ENCODE measurements around the gene RORB. TPM values are rescaled to one million over a fixed set of nuclear protein-coding genes. Genes with fewer than 3 reads are reported as not detected.

Gene RORB
- total and polyA plus RNA-seq, 4 donors: 0.01 to 0.05 TPM; not detected in 2

DNA sequence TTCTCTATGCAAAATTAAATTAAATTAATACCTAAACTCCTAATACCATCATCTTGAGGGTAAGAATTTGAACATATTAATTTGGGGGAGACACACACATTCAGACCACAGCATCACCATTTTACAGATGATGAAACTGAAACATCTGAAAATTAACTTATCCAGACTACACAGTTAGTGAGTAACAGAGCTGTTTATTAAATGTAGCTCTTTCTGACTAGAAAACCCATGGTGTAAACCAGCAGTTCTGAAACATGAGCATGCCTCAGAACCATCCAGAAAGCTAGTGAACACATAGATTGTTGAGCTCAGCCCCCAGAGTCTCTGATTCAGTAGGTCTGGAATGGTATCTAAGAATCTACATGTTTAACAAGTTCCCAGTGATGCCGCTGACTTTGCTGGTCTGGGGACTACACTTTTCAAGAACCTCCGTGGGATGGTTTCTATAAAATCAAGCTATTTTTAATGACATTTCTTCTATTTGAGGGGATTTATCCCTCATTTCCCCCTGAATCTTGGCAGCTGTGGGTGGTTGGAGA lies 113.5 kb downstream of the RORB start (continued):
- TF ChIP-seq, protein P1, sequence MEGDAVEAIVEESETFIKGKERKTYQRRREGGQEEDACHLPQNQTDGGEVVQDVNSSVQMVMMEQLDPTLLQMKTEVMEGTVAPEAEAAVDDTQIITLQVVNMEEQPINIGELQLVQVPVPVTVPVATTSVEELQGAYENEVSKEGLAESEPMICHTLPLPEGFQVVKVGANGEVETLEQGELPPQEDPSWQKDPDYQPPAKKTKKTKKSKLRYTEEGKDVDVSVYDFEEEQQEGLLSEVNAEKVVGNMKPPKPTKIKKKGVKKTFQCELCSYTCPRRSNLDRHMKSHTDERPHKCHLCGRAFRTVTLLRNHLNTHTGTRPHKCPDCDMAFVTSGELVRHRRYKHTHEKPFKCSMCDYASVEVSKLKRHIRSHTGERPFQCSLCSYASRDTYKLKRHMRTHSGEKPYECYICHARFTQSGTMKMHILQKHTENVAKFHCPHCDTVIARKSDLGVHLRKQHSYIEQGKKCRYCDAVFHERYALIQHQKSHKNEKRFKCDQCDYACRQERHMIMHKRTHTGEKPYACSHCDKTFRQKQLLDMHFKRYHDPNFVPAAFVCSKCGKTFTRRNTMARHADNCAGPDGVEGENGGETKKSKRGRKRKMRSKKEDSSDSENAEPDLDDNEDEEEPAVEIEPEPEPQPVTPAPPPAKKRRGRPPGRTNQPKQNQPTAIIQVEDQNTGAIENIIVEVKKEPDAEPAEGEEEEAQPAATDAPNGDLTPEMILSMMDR (IDR thresholded peaks at IDR 0.05; ENCODE audit: low read depth, low read length, missing input control): no peak
- no peak for TF ChIP-seq SP1 (IDR thresholded peaks at IDR 0.05)
- TF ChIP-seq EGR1 (IDR thresholded peaks at IDR 0.05; ENCODE audit: low read depth in 2 of 2): no peak
- no peak for TF ChIP-seq FOXA2 (IDR thresholded peaks at IDR 0.05)
- no peak for TF ChIP-seq RAD21 (IDR thresholded peaks at IDR 0.05)
- no peak for TF ChIP-seq HNF4G (IDR thresholded peaks at IDR 0.05)
- no peak for TF ChIP-seq HNF4A (conservative IDR thresholded peaks at IDR 0.05)
- no peak for TF ChIP-seq YY1 (IDR thresholded peaks at IDR 0.05)
- no peak for TF ChIP-seq JUND (IDR thresholded peaks at IDR 0.05)
- TF ChIP-seq, protein P2, sequence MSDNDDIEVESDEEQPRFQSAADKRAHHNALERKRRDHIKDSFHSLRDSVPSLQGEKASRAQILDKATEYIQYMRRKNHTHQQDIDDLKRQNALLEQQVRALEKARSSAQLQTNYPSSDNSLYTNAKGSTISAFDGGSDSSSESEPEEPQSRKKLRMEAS (IDR thresholded peaks at IDR 0.05): no peak
- no peak for TF ChIP-seq GABPA (IDR thresholded peaks at IDR 0.05 in 1 of 2, conservative IDR thresholded peaks at IDR 0.05 in 1 of 2)

DNA sequence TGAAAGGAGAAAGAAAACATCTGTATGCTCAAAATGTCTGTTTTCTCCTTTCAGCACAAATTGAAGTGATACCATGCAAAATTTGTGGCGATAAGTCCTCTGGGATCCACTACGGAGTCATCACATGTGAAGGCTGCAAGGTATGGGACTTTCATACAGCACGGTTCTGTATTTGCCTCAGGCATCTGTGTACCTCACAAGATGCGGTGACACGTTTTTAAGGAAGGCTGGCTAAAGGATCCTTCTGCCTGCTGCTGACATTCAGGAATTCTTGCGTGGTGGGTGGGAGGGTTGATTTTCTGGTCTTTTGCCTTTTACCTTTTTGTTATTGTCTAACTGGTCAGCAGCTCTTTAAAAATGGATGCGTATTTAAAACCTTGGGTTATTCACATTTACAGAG lies 133.1 kb downstream of the RORB start:
- DNase-seq (ENCODE audit: low spot score): no peak
- Histone ChIP-seq H3K27ac (ENCODE audit: low read depth in 1 of 2, low read length in 2 of 2) (no peak overlapping the region), H3K36me3 (ENCODE audit: control insufficient read depth in 4 of 4, insufficient read depth in 3 of 4, low read depth in 1 of 4, low read length in 3 of 4) (no peaks in the 10 kb centered on the region), H3K4me1 (ENCODE audit: control insufficient read depth in 4 of 4, insufficient read depth in 4 of 4, low read length in 3 of 4) (no peaks in the 10 kb centered on the region), H3K27me3 (ENCODE audit: control insufficient read depth in 4 of 4, insufficient read depth in 4 of 4, low read length in 3 of 4) (no peaks in the 10 kb centered on the region), H3K4me3 (ENCODE audit: low read depth in 1 of 3, low read length in 3 of 3) (no peak overlapping the region), H3K9ac (ENCODE audit: low read depth in 1 of 2, low read length in 2 of 2) (no peak overlapping the region), H3K9me3 (ENCODE audit: control insufficient read depth in 4 of 4, low read length in 3 of 4) (no peaks in the 10 kb centered on the region)
- TF ChIP-seq RAD21 (IDR thresholded peaks at IDR 0.05) (no peak), FOXA1 (IDR thresholded peaks at IDR 0.05) (no peak), JUND (IDR thresholded peaks at IDR 0.05) (no peak), NR2F2 (IDR thresholded peaks at IDR 0.05) (no peak), HNF4A (conservative IDR thresholded peaks at IDR 0.05) (no peak), EGR1 (IDR thresholded peaks at IDR 0.05; ENCODE audit: low read depth in 2 of 2) (no peak), RXRA (IDR thresholded peaks at IDR 0.05) (no peak)
- 62% methylated on average over 7 of the region's 7 CpGs for WGBS

DNA sequence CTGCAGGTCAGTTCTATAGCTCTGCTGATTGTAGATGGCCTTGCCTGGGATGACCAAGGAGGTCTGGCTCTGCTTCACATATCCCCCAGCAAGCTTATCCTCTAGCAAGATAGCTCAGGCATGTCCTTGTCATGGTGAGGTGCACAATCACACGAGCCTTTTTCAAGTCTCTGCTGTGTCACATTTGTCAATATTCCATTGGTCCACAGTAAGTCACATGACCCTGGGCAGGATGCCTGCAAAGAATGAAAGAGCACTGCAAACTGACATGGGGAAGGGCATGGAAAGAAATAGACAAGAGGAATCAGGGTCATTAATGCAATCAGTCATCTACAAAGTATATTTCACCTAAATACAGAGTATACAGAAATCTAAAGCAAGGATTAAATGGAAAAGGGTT lies 142.0 kb downstream of the RORB start:
- Histone ChIP-seq H3K9ac (ENCODE audit: low read depth in 1 of 2, low read length in 2 of 2) (no peak overlapping the region), H3K4me1 (ENCODE audit: control insufficient read depth in 4 of 4, insufficient read depth in 4 of 4, low read length in 3 of 4) (no peaks in the 10 kb centered on the region), H3K4me3 (ENCODE audit: low read depth in 1 of 3, low read length in 3 of 3) (no peak overlapping the region), H3K9me3 (ENCODE audit: control insufficient read depth in 4 of 4, low read length in 3 of 4) (peaks cover 0 to 4% (median 0%) of the 10 kb centered on the region in 4 donors), H3K36me3 (ENCODE audit: control insufficient read depth in 4 of 4, insufficient read depth in 3 of 4, low read depth in 1 of 4, low read length in 3 of 4) (no peaks in the 10 kb centered on the region), H3K27me3 (ENCODE audit: control insufficient read depth in 4 of 4, insufficient read depth in 4 of 4, low read length in 3 of 4) (peaks cover 0 to 6% (median 0%) of the 10 kb centered on the region in 4 donors), H3K27ac (ENCODE audit: low read depth in 1 of 2, low read length in 2 of 2) (no peak overlapping the region)
- 50% methylated on average over 1 of the region's 1 CpG for WGBS
- TF ChIP-seq, protein P3, sequence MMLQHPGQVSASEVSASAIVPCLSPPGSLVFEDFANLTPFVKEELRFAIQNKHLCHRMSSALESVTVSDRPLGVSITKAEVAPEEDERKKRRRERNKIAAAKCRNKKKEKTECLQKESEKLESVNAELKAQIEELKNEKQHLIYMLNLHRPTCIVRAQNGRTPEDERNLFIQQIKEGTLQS (IDR thresholded peaks at IDR 0.05): no peak
- TF ChIP-seq GABPA (IDR thresholded peaks at IDR 0.05 in 1 of 2, conservative IDR thresholded peaks at IDR 0.05 in 1 of 2) (no peak), RAD21 (IDR thresholded peaks at IDR 0.05) (no peak), YY1 (IDR thresholded peaks at IDR 0.05) (no peak), FOXA2 (IDR thresholded peaks at IDR 0.05) (no peak), NR2F2 (IDR thresholded peaks at IDR 0.05) (no peak), TAF1 (conservative IDR thresholded peaks at IDR 0.05) (no peak), JUND (IDR thresholded peaks at IDR 0.05) (no peak), HNF4A (conservative IDR thresholded peaks at IDR 0.05) (no peak), SP1 (IDR thresholded peaks at IDR 0.05) (no peak), EGR1 (IDR thresholded peaks at IDR 0.05; ENCODE audit: low read depth in 2 of 2) (no peak), HNF4G (IDR thresholded peaks at IDR 0.05) (no peak)
- TF ChIP-seq, protein P4, sequence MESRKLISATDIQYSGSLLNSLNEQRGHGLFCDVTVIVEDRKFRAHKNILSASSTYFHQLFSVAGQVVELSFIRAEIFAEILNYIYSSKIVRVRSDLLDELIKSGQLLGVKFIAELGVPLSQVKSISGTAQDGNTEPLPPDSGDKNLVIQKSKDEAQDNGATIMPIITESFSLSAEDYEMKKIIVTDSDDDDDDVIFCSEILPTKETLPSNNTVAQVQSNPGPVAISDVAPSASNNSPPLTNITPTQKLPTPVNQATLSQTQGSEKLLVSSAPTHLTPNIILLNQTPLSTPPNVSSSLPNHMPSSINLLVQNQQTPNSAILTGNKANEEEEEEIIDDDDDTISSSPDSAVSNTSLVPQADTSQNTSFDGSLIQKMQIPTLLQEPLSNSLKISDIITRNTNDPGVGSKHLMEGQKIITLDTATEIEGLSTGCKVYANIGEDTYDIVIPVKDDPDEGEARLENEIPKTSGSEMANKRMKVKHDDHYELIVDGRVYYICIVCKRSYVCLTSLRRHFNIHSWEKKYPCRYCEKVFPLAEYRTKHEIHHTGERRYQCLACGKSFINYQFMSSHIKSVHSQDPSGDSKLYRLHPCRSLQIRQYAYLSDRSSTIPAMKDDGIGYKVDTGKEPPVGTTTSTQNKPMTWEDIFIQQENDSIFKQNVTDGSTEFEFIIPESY (IDR thresholded peaks at IDR 0.05): no peak
- TF ChIP-seq, protein P1 (IDR thresholded peaks at IDR 0.05; ENCODE audit: low read depth, low read length, missing input control): no peak
- TF ChIP-seq, protein P5, sequence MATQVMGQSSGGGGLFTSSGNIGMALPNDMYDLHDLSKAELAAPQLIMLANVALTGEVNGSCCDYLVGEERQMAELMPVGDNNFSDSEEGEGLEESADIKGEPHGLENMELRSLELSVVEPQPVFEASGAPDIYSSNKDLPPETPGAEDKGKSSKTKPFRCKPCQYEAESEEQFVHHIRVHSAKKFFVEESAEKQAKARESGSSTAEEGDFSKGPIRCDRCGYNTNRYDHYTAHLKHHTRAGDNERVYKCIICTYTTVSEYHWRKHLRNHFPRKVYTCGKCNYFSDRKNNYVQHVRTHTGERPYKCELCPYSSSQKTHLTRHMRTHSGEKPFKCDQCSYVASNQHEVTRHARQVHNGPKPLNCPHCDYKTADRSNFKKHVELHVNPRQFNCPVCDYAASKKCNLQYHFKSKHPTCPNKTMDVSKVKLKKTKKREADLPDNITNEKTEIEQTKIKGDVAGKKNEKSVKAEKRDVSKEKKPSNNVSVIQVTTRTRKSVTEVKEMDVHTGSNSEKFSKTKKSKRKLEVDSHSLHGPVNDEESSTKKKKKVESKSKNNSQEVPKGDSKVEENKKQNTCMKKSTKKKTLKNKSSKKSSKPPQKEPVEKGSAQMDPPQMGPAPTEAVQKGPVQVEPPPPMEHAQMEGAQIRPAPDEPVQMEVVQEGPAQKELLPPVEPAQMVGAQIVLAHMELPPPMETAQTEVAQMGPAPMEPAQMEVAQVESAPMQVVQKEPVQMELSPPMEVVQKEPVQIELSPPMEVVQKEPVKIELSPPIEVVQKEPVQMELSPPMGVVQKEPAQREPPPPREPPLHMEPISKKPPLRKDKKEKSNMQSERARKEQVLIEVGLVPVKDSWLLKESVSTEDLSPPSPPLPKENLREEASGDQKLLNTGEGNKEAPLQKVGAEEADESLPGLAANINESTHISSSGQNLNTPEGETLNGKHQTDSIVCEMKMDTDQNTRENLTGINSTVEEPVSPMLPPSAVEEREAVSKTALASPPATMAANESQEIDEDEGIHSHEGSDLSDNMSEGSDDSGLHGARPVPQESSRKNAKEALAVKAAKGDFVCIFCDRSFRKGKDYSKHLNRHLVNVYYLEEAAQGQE (IDR thresholded peaks at IDR 0.05): no peak
- DNase-seq (ENCODE audit: low spot score): no peak

Measured in liver (tissue), 9 donors.